ENCODE results near the gene ZNF593OS.

ZNF593OS gene

DNA sequence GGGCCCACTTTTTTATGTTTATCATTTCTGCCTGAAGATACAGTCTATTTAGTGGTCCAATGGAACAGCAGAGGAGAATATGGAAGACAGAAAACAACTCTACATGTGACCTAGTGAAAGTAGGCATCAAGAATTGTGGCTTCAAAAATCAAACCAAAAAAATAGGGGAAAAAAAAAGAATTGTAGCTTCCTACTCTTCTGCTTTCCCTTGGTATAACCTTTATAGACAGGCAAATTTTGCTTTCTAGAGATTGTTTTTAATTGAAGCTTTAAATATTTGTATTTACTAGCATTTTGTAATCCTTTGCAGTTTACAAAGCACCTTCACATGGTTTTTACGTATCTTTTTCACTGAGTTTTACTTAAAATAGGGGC lies 45.7 kb downstream of the ZNF593OS start:
- DNase-seq (ENCODE audit: low spot score), result no peak

DNA sequence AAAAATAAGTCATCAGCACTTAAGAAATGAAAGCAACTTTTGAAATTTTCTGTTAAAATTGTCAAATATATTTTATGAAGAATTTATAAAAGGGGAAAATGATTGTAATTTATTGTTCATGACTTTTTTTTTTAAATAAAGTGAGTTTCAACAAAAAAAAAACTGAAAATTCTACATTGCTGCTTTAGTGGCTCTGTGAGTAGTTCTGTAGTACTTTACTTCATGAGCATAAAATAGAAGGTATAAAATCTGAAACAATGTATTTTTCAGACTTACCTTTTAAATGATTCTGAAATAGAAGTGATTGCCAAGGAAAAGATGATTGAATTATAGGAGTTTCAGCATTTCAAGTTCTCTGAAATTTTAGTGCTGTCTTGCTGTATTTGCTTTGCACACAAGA lies 46.2 kb downstream of the ZNF593OS start:
- no peak for DNase-seq (ENCODE audit: low spot score)

DNA sequence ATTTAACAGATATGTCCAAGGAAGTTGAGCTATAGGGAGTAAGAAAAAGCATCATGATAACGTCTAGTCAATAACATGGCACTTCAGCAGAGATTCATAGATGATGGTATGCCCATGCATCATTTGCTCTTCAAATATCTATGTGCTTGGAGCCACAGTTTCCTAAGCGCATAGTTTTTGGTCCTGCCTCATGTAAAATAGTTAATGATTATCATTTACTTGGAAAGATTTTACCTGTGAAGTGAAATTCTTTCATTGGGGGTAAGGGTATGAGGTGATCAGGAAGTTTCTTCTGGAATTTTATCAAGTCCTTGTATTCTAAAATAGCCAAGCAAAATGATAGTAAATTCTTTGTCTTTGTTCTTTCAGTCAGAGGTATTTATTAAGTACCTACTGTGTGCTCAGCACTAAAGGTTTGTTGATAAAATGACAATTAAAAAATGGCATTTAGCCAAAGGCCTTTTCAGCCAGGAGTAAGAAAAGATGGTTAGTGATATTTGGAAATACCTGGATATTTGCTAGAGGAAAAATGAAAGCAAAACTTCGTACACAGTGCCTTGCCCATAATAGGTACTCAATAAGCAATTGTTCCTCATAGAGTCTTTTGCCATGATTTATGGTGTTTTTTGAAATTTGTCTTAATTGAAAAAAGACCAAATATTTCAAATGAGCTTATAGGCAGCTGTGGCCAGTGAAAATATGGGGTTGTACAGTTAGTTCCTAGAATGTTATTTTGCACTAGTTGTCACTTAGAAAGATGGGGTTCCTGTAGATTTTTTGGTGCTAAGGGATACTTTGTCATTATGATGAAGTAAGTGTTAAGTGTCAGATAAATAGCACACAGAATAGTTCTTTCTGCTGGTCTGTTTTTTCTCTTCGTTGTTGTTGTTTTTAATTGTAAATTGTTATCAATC lies 47.0 kb downstream of the ZNF593OS start:
- DNase-seq (ENCODE audit: low spot score), result no peak

DNA sequence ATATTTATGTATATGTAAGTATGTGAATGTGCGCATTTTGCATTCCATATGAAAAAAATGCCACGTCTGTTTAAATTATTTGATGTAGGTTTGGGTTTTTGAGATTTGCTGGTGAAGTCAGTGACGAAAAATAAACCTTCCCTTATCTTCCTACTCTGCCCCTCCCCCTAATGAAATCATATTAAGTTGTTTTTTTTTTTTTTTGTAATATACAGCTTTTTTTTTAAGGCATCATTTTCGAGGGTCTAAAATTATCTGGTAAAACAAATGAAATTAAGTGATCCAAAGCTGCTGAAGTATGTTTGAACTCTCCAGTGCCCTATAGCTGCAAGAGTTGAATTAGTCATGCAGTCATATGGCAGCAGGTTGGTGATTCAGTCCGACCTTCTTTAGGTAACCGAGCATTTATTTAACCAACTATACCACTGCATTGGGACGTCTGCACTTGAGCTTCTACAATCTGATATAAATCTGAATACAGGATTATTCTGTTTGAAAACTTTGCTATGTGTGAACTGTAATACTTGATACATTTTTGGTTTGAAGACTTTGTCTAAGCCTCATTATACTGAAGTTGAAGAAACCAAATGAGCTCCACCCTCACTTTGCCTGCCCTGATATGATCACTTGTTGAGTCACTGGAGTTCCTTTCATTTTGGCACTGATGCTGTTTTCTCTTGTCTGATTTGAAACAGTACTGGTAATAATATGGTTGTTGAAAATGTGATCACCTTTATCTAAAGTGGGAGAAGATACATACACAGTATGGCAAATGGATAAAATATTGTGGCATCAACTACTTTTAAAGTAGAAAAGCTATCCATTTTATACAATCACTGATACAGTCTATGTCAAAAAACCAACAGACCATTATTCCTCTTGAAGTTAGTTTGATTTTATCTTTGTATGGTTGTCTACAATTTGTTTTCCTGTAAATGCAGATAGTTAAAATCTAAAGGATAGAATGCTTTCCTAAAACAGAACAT lies 48.4 kb downstream of the ZNF593OS start:
- no peak for DNase-seq (ENCODE audit: low spot score)

DNA sequence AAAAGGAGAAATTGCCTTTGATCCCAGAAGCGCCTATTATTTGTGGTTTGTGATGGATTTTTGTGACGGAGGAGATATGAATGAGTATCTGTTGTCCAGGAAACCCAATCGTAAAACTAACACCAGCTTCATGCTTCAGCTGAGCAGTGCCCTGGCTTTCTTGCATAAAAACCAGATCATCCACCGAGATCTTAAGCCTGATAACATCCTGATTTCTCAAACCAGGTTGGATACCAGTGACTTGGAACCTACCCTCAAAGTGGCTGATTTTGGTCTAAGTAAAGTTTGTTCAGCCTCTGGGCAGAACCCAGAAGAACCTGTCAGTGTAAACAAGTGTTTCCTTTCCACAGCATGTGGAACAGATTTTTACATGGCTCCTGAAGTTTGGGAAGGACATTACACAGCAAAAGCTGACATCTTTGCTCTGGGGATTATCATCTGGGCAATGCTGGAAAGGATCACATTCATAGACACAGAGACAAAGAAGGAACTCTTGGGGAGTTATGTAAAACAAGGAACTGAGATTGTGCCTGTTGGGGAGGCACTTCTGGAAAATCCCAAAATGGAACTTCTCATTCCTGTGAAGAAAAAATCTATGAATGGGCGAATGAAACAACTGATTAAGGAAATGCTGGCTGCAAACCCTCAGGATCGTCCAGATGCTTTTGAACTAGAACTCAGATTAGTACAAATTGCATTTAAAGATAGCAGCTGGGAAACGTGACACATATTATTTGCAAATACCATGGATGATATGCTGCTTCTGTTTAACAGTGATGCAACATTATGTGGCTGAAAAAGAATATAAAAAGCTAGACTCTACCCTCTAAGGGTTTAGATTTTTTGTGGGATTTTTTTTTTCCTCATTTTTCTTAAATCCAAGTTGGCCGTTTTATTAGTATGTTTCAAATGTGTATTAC lies 49.5 kb downstream of the ZNF593OS start:
- no peak for DNase-seq (ENCODE audit: low spot score)

DNA sequence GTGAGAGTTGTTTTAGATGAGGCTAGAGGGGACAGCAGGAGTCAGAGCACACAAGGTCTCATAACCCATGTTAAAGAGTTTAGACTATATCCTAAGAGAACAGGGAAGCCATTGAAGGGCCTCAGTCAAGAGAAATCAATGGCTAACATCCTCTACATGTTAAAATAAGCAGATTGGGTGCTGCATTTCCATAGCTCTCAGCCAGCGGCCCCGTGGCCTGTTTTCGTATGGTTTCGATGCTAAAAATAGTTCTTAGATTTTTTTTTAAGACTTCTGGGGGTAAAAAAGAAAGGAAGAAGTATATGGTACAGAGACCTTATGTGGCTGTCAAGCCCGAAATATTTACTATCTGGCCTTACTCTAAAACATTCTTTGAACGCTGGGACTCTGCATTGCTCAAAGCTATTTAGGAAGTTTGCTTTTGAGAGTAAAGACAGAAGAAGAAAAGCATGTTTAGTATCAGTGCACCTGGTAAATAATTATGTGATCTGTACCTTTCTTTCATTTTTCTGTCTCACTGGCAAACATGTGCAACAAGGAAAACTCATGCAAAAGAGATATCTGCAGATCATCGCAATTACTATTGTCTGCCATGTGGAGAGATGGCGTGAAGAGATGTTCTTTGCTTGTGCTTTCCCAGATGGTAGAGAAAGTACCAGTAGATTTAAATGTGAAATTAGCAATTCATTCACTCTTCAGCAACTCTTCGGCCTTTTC lies 51.6 kb downstream of the ZNF593OS start:
- no peak for DNase-seq (ENCODE audit: low spot score)

Measured in putamen (tissue), 1 donor.